Measurements from ENCODE around the gene LRRC8E.

LRRC8E gene

GRCh38 chr19:7867092-7867844 is 21.0 kb upstream of the LRRC8E start:
- in situ Hi-C loops (cut with MboI; ENCODE audit: low sequenced_read_pairs), result no loop called here

- in situ Hi-C loops (cut with MboI; ENCODE audit: low sequenced_read_pairs), result no loop called here
Measured at GRCh38 chr19:7868326-7868670, 20.0 kb upstream of the LRRC8E start.

- in situ Hi-C loops (cut with MboI; ENCODE audit: low sequenced_read_pairs), result no loop called here
Measured at GRCh38 chr19:7868671-7869452, 19.4 kb upstream of the LRRC8E start.

GRCh38 chr19:7869453-7869909 is 18.8 kb upstream of the LRRC8E start:
- in situ Hi-C loops (cut with MboI; ENCODE audit: low sequenced_read_pairs), result no loop called here

GRCh38 chr19:7869910-7870511 is 18.3 kb upstream of the LRRC8E start:
- in situ Hi-C loops (cut with MboI; ENCODE audit: low sequenced_read_pairs), result no loop called here

- in situ Hi-C loops (cut with MboI; ENCODE audit: low sequenced_read_pairs), result no loop called here
Measured at GRCh38 chr19:7870571-7871436, 17.5 kb upstream of the LRRC8E start.

GRCh38 chr19:7871437-7872305 is 16.6 kb upstream of the LRRC8E start:
- in situ Hi-C loops (cut with MboI; ENCODE audit: low sequenced_read_pairs), result no loop called here

GRCh38 chr19:7872306-7873204 is 15.8 kb upstream of the LRRC8E start:
- in situ Hi-C loops (cut with MboI; ENCODE audit: low sequenced_read_pairs), result no loop called here

- in situ Hi-C loops (cut with MboI; ENCODE audit: low sequenced_read_pairs), result no loop called here
Measured at GRCh38 chr19:7873304-7874075, 14.8 kb upstream of the LRRC8E start.

GRCh38 chr19:7874076-7874896 is 14.0 kb upstream of the LRRC8E start, which contains the start of gene PRR36:
PRR36 (minus strand) TSS chr19:7874390; CDS start chr19:7873689, 701 bp downstream.
- in situ Hi-C loops (cut with MboI; ENCODE audit: low sequenced_read_pairs), result no loop called here

GRCh38 chr19:7874897-7875273 is 13.4 kb upstream of the LRRC8E start:
- in situ Hi-C loops (cut with MboI; ENCODE audit: low sequenced_read_pairs), result no loop called here

- in situ Hi-C loops (cut with MboI; ENCODE audit: low sequenced_read_pairs), result no loop called here
Measured at GRCh38 chr19:7877249-7877836, 11.0 kb upstream of the LRRC8E start.

GRCh38 chr19:7879111-7879807 is 9.1 kb upstream of the LRRC8E start:
- in situ Hi-C loops (cut with MboI; ENCODE audit: low sequenced_read_pairs), result no loop called here

- in situ Hi-C loops (cut with MboI; ENCODE audit: low sequenced_read_pairs), result no loop called here
Measured at GRCh38 chr19:7879836-7880235, 8.5 kb upstream of the LRRC8E start.

GRCh38 chr19:7881910-7882309 is 6.4 kb upstream of the LRRC8E start:
- in situ Hi-C loops (cut with MboI; ENCODE audit: low sequenced_read_pairs), result no loop called here

GRCh38 chr19:7883105-7883504 is 5.2 kb upstream of the LRRC8E start:
- in situ Hi-C loops (cut with MboI; ENCODE audit: low sequenced_read_pairs), result no loop called here

Data from HL-60/S4 treated with phorbol 12-myristate 13-acetate at 8.2 ng/mL for 4 days and 3 days (cell line).